Chondrocyte (in vitro differentiated cells): ENCODE results near the gene RPS6KA1. TPM values are rescaled to one million over a fixed set of nuclear protein-coding genes. Genes with fewer than 3 reads are reported as not detected.

ENCODE experiments used
- DNase-seq: peaks from one replicate; pipeline ENCODE4 v3.0.0; 2021; ENCODE audit warnings: mixed read lengths, low spot score
- H3K27ac Mint-ChIP-seq: one replicate; pipeline ENCODE4 v1.8.0; 2021; ENCODE audit warnings: mild to moderate bottlenecking, moderate library complexity, mixed read lengths; ENCODE audit not compliant: unreplicated experiment
- H3K27me3 Mint-ChIP-seq: 2 replicates; pipeline ENCODE4 v1.8.0; 2021; ENCODE audit warnings: low read depth, mixed read lengths
- H3K36me3 Mint-ChIP-seq: 2 replicates; pipeline ENCODE4 v1.8.0; 2021; ENCODE audit warnings: low read depth, mixed read lengths
- H3K4me1 Mint-ChIP-seq: 2 replicates; pipeline ENCODE4 v1.8.0; 2021; ENCODE audit warnings: low read depth, mild to moderate bottlenecking, mixed read lengths
- H3K4me3 Mint-ChIP-seq: one replicate; pipeline ENCODE4 v1.8.0; 2021; ENCODE audit warnings: mild to moderate bottlenecking, moderate library complexity, mixed read lengths; ENCODE audit not compliant: unreplicated experiment
- H3K9me3 Mint-ChIP-seq: 2 replicates; pipeline ENCODE4 v1.8.0; 2021; ENCODE audit warnings: low read depth, mixed read lengths
- CTCF ChIP-seq: fragments of 200-600 bp; sonication (generic); IDR thresholded peaks from 2 replicates; pipeline ENCODE4 v1.5.0; 2021; ENCODE audit warnings: antibody characterized with exemption, mild to moderate bottlenecking, moderate library complexity
- microRNA-seq: library from miRNA; unstranded; fragments of <30 nt; microRNA quantifications from one replicate; pipeline ENCODE4 v1.2.0, GENCODE V29; 2020; ENCODE audit warnings: borderline number of aligned reads
- total RNA-seq: library from RNA; stranded (reverse); gene quantifications from 3 replicates; pipeline ENCODE4 v1.2.1, GENCODE V29; 2021

Gene RPS6KA1
- total RNA-seq, 1 donor from 2014 or later, result 4.4 TPM

GRCh38 chr1:26616881-26617280 lies 87.3 kb downstream of the RPS6KA1 start:
- Mint-ChIP-seq H3K4me1 (peaks cover 23% of the 10 kb centered on the region), H3K9me3 (no peaks in the 10 kb centered on the region), H3K27ac (no peak overlapping the region), H3K27me3 (no peaks in the 10 kb centered on the region), H3K4me3 (no peak overlapping the region), H3K36me3 (no peaks in the 10 kb centered on the region)
- no peak for TF ChIP-seq CTCF
- DNase-seq, result no peak

- DNase-seq, result no peak
- Mint-ChIP-seq H3K27ac (no peak overlapping the region), H3K4me3 (no peak overlapping the region), H3K36me3 (no peaks in the 10 kb centered on the region), H3K4me1 (peaks cover 24% of the 10 kb centered on the region), H3K9me3 (no peaks in the 10 kb centered on the region), H3K27me3 (no peaks in the 10 kb centered on the region)
- no peak for TF ChIP-seq CTCF
Measured at GRCh38 chr1:26618561-26618960, 89.0 kb downstream of the RPS6KA1 start.

Small RNA genes within 50 kb of the gene (microRNA-seq; reads per million reads assigned to microRNA genes)
- gene MIR1976, result not detected

Other genes with a start within 250 kb of the RPS6KA1 start
- 156 to 175 TPM (median 162 TPM) in 3 replicates for gene SH3BGRL3, start 249.7 kb upstream of the RPS6KA1 start, total RNA-seq
- gene UBXN11, start 223.1 kb upstream of the RPS6KA1 start, total RNA-seq, result 8.7 to 20.4 TPM (median 8.7 TPM) in 3 replicates
- not detected in 3 replicates for gene CD52, start 211.8 kb upstream of the RPS6KA1 start, total RNA-seq
- not detected in 3 replicates for gene CRYBG2, start 175.6 kb upstream of the RPS6KA1 start, total RNA-seq
- not detected in 3 replicates for gene ZNF683, start 157.0 kb upstream of the RPS6KA1 start, total RNA-seq
- not detected in 3 replicates for gene LIN28A, start 118.9 kb upstream of the RPS6KA1 start, total RNA-seq
- 67.1 to 89.2 TPM (median 78.3 TPM) in 3 replicates for gene DHDDS, start 97.4 kb upstream of the RPS6KA1 start, total RNA-seq
- 241 to 314 TPM (median 245 TPM) in 3 replicates for gene HMGN2, start 57.3 kb upstream of the RPS6KA1 start, total RNA-seq
- gene ARID1A, start 166.3 kb downstream of the RPS6KA1 start, total RNA-seq, result 56.1 to 59.5 TPM (median 57.2 TPM) in 3 replicates